Measurements from ENCODE around the gene FHAD1.
A peak's percentile ranks its signal among the peaks of the same experiment; 100 is the strongest.

FHAD1 gene

GRCh38 chr1:15331734-15332133 lies 84.7 kb downstream of the FHAD1 start:
- no peak for TF ChIP-seq POLR2A (IDR thresholded peaks at IDR 0.05; ENCODE audit: extremely low read depth, insufficient read length)
- TF ChIP-seq MAX (IDR thresholded peaks at IDR 0.05; ENCODE audit: low read depth, low read length), result no peak
- no peak for TF ChIP-seq CTCF (IDR thresholded peaks at IDR 0.05; ENCODE audit: low read depth, low read length)
- TF ChIP-seq MYC (IDR thresholded peaks at IDR 0.05; ENCODE audit: low read depth, low read length), result no peak
- no peak overlapping the region for H3K4me3 ChIP-seq (ENCODE audit: low read depth, low read length)
- no peak for DNase-seq (ENCODE audit: low read depth)

GRCh38 chr1:15332525-15332924 lies 85.5 kb downstream of the FHAD1 start:
- TF ChIP-seq CTCF (IDR thresholded peaks at IDR 0.05; ENCODE audit: low read depth, low read length) (no peak), MYC (IDR thresholded peaks at IDR 0.05; ENCODE audit: low read depth, low read length) (no peak), MAX (IDR thresholded peaks at IDR 0.05; ENCODE audit: low read depth, low read length) (no peak), POLR2A (IDR thresholded peaks at IDR 0.05; ENCODE audit: extremely low read depth, insufficient read length) (no peak)
- H3K4me3 ChIP-seq (ENCODE audit: low read depth, low read length), result no peak overlapping the region
- DNase-seq (ENCODE audit: low read depth), result no peak

GRCh38 chr1:15332952-15333715 lies 86.1 kb downstream of the FHAD1 start:
- TF ChIP-seq MAX (IDR thresholded peaks at IDR 0.05; ENCODE audit: low read depth, low read length), result no peak
- no peak for TF ChIP-seq MYC (IDR thresholded peaks at IDR 0.05; ENCODE audit: low read depth, low read length)
- TF ChIP-seq CTCF (IDR thresholded peaks at IDR 0.05; ENCODE audit: low read depth, low read length), result no peak
- TF ChIP-seq POLR2A (IDR thresholded peaks at IDR 0.05; ENCODE audit: extremely low read depth, insufficient read length), result no peak
- no peak for DNase-seq (ENCODE audit: low read depth)
- no peak overlapping the region for H3K4me3 ChIP-seq (ENCODE audit: low read depth, low read length)

- no peak for DNase-seq (ENCODE audit: low read depth)
- TF ChIP-seq MAX (IDR thresholded peaks at IDR 0.05; ENCODE audit: low read depth, low read length), result no peak
- H3K4me3 ChIP-seq (ENCODE audit: low read depth, low read length), result no peak overlapping the region
Measured at GRCh38 chr1:15334995-15335394, 88.0 kb downstream of the FHAD1 start.

- DNase-seq (ENCODE audit: low read depth), result no peak
- no peak for TF ChIP-seq POLR2A (IDR thresholded peaks at IDR 0.05; ENCODE audit: extremely low read depth, insufficient read length)
- TF ChIP-seq MAX (IDR thresholded peaks at IDR 0.05; ENCODE audit: low read depth, low read length), result no peak
- no peak for TF ChIP-seq CTCF (IDR thresholded peaks at IDR 0.05; ENCODE audit: low read depth, low read length)
- no peak for TF ChIP-seq MYC (IDR thresholded peaks at IDR 0.05; ENCODE audit: low read depth, low read length)
- no peak overlapping the region for H3K4me3 ChIP-seq (ENCODE audit: low read depth, low read length)
Measured at GRCh38 chr1:15336866-15337265, 89.8 kb downstream of the FHAD1 start.

GRCh38 chr1:15337656-15338402 lies 90.8 kb downstream of the FHAD1 start:
- H3K4me3 ChIP-seq (ENCODE audit: low read depth, low read length), result no peak overlapping the region
- TF ChIP-seq MYC (IDR thresholded peaks at IDR 0.05; ENCODE audit: low read depth, low read length), result no peak
- no peak for TF ChIP-seq MAX (IDR thresholded peaks at IDR 0.05; ENCODE audit: low read depth, low read length)
- no peak for TF ChIP-seq CTCF (IDR thresholded peaks at IDR 0.05; ENCODE audit: low read depth, low read length)
- no peak for TF ChIP-seq POLR2A (IDR thresholded peaks at IDR 0.05; ENCODE audit: extremely low read depth, insufficient read length)
- DNase-seq (ENCODE audit: low read depth), result peak; percentile 41
